IMR-90 (cell line): ENCODE data around the gene IRX3. TPM values are rescaled to one million over a fixed set of nuclear protein-coding genes. Genes with fewer than 3 reads are reported as not detected.

ENCODE experiments used
- ATAC-seq: fragments of 200-7000 bp; cut with Tn5 transposase; 2 replicates; pipeline ENCODE4 v1.9.1; 2020; ENCODE audit warnings: low read depth, mild to moderate bottlenecking, moderate library complexity
- BruUV-seq: library from RNA; stranded (reverse); fragments of 400-500 nt; replicated peaks from 2 replicates; lab custom pipeline; 2021; lab: Mats Ljungman, UMichigan
- CTCF ChIA-PET: fragments of 300-600 bp; formaldehyde crosslinking; extraction: SDS; loops from one replicate; lab custom pipeline; 2021; ENCODE audit warnings: antibody characterized with exemption; lab: Yijun Ruan, JAX
- POLR2A ChIA-PET: fragments of 300-600 bp; sonication (Branson Sonifier 250); formaldehyde crosslinking; loops from one replicate; lab custom pipeline; 2022; ENCODE audit warnings: antibody characterized with exemption; ENCODE audit not compliant: unreplicated experiment; lab: Charles Lee
- DNase-seq: peaks from one replicate; pipeline ENCODE4 v3.0.0; 2013
- H2AFZ ChIP-seq: replicated peaks from 2 replicates; pipeline ENCODE3; 2013; ENCODE audit warnings: low read length, mild to moderate bottlenecking; ENCODE audit not compliant: poor library complexity
- H2AK5ac ChIP-seq: 2 replicates; pipeline ENCODE4 v1.6.1; 2013; ENCODE audit warnings: low read depth, low read length, inconsistent platforms
- H2AK9ac ChIP-seq: replicated peaks from 2 replicates; pipeline ENCODE3; 2013; ENCODE audit warnings: mild to moderate bottlenecking, low read depth, low read length, moderate library complexity; ENCODE audit not compliant: poor library complexity
- H2BK120ac ChIP-seq: 2 replicates; pipeline ENCODE4 v1.6.1; 2013; ENCODE audit warnings: low read depth, low read length, inconsistent platforms
- H2BK15ac ChIP-seq: 3 replicates; pipeline ENCODE4 v1.6.1; 2013; ENCODE audit warnings: low read depth, low read length, inconsistent platforms
- H2BK20ac ChIP-seq: 2 replicates; pipeline ENCODE4 v1.6.1; 2013; ENCODE audit warnings: low read depth, mild to moderate bottlenecking, inconsistent platforms, low read length, moderate library complexity
- H2BK5ac ChIP-seq: 2 replicates; pipeline ENCODE4 v1.6.1; 2013; ENCODE audit warnings: mild to moderate bottlenecking, low read depth, low read length, inconsistent platforms; ENCODE audit not compliant: poor library complexity, severe bottlenecking
- H3K14ac ChIP-seq: replicated peaks from 2 replicates; pipeline ENCODE4 v1.6.1; 2013; ENCODE audit warnings: low read depth, low read length, inconsistent platforms
- H3K18ac ChIP-seq: 2 replicates; pipeline ENCODE4 v1.6.1; 2013; ENCODE audit warnings: low read depth, low read length, control low read depth
- H3K23ac ChIP-seq: 2 replicates; pipeline ENCODE4 v1.6.1; 2013; ENCODE audit warnings: low read depth, low read length, inconsistent platforms
- H3K27ac ChIP-seq: 2 replicates; pipeline ENCODE4 v1.5.1; 2013; ENCODE audit warnings: mild to moderate bottlenecking, control low read depth, low read length; ENCODE audit not compliant: insufficient read depth
- H3K27me3 ChIP-seq: 2 replicates; pipeline ENCODE4 v1.6.1; 2013; ENCODE audit warnings: low read length; ENCODE audit not compliant: control insufficient read depth, insufficient read depth
- H3K36me3 ChIP-seq: 2 replicates; pipeline ENCODE4 v1.6.1; 2013; ENCODE audit warnings: low read length, mixed read lengths; ENCODE audit not compliant: control insufficient read depth, insufficient read depth
- H3K4ac ChIP-seq: 2 replicates; pipeline ENCODE4 v1.6.1; 2013; ENCODE audit warnings: low read depth, low read length, inconsistent platforms
- H3K4me1 ChIP-seq: 2 replicates; pipeline ENCODE4 v1.6.1; 2013; ENCODE audit warnings: low read length, mixed read lengths; ENCODE audit not compliant: control insufficient read depth, insufficient read depth
- H3K4me2 ChIP-seq: 2 replicates; pipeline ENCODE4 v1.6.1; 2013; ENCODE audit warnings: low read depth, mild to moderate bottlenecking, control low read depth, low read length, moderate library complexity
- H3K4me3 ChIP-seq: 2 replicates; pipeline ENCODE4 v1.5.1; 2013; ENCODE audit warnings: low read depth, mild to moderate bottlenecking, control low read depth, low read length, moderate library complexity; ENCODE audit not compliant: insufficient read depth
- H3K56ac ChIP-seq: 2 replicates; pipeline ENCODE4 v1.6.1; 2013; ENCODE audit warnings: low read length, inconsistent platforms; ENCODE audit not compliant: insufficient read depth; ENCODE audit errors: extremely low read depth
- H3K79me1 ChIP-seq, 2 experiments: 2 replicates each; pipeline ENCODE4 v1.6.1; 2013; ENCODE audit warnings: low read length in 2 of 2, inconsistent platforms in 1 of 2, low read depth in 1 of 2
- H3K9ac ChIP-seq: 2 replicates; pipeline ENCODE4 v1.6.1; 2013; ENCODE audit warnings: low read depth, low read length, control low read depth
- H3K9me1 ChIP-seq: 2 replicates; pipeline ENCODE4 v1.6.1; 2013; ENCODE audit warnings: low read length, inconsistent platforms; ENCODE audit not compliant: insufficient read depth
- H3K9me3 ChIP-seq: 2 replicates; pipeline ENCODE4 v1.6.1; 2013; ENCODE audit warnings: low read length; ENCODE audit not compliant: control insufficient read depth, insufficient read depth
- H4K20me1 ChIP-seq: 2 replicates; pipeline ENCODE4 v1.6.1; 2013; ENCODE audit warnings: low read length, inconsistent platforms; ENCODE audit not compliant: insufficient read depth
- H4K5ac ChIP-seq: 2 replicates; pipeline ENCODE4 v1.6.1; 2013; ENCODE audit warnings: mild to moderate bottlenecking, low read depth, low read length, control low read depth
- H4K8ac ChIP-seq, 2 experiments: 2 replicates each; pipeline ENCODE4 v1.6.1; 2013; ENCODE audit warnings: low read depth in 2 of 2, low read length in 2 of 2, control low read depth in 1 of 2, inconsistent platforms in 1 of 2
- H4K91ac ChIP-seq: 2 replicates; pipeline ENCODE4 v1.6.1; 2013; ENCODE audit warnings: low read depth, low read length, inconsistent platforms; ENCODE audit not compliant: insufficient read depth
- CEBPB ChIP-seq: IDR thresholded peaks from 2 replicates; pipeline ENCODE4 v1.6.1; 2012; ENCODE audit warnings: low read depth, low read length, improper control_type of control experiment
- MAFK ChIP-seq: IDR thresholded peaks from 2 replicates; pipeline ENCODE4 v1.6.1; 2012; ENCODE audit warnings: low read depth, low read length, improper control_type of control experiment
- MXI1 ChIP-seq: IDR thresholded peaks from 2 replicates; pipeline ENCODE4 v1.6.1; 2012; ENCODE audit warnings: low read depth, mild to moderate bottlenecking, low read length, moderate library complexity, borderline replicate concordance
- NFE2L2 ChIP-seq: fragments of 150-350 bp; IDR thresholded peaks from 2 replicates; pipeline ENCODE4 v1.6.1; 2016; ENCODE audit warnings: low read depth, mild to moderate bottlenecking, low read length
- RCOR1 ChIP-seq: IDR thresholded peaks from 2 replicates; pipeline ENCODE4 v1.6.1; 2012; ENCODE audit warnings: mild to moderate bottlenecking, low read length, improper control_type of control experiment; ENCODE audit not compliant: insufficient replicate concordance
- WGBS, 2 experiments: methylation state at CpG; one replicate each; pipeline versions ENCODE4 v1.1.5 to v1.1.7; 2013; ENCODE audit warnings: missing lambda C conversion rate in 2 of 2; ENCODE audit not compliant: insufficient read length in 1 of 2; ENCODE audit errors: extremely low coverage in 2 of 2; 5-methylcytosine and 5-hydroxymethylcytosine counted together
- dilution Hi-C: fragments of 300-500 bp; cut with HindIII; formaldehyde crosslinking; loops from one replicate; pipeline ENCODE4 v1.14.3; 2018; ENCODE audit warnings: low sequenced_read_pairs; ENCODE audit not compliant: unreplicated experiment
- in situ Hi-C: fragments of 300-500 bp; cut with MboI; formaldehyde crosslinking; loops from 3 replicates; pipeline ENCODE4 v1.14.3; 2019; ENCODE audit warnings: low sequenced_read_pairs, inconsistent platforms, mixed read lengths
- intact Hi-C: fragments of 100-400 bp; cut with micrococcal nuclease; formaldehyde crosslinking; loops from 2 replicates; pipeline ENCODE4 v1.10.0; 2022
- polyA plus RNA-seq, 3 experiments: library from polyadenylated mRNA; depleted of rRNA; stranded (reverse); fragments of >200 nt; gene quantifications; 2 replicates each; pipeline ENCODE4 v1.2.3, GENCODE V29; 2012; ENCODE audit warnings: low replicate concordance in 1 of 3
- total RNA-seq: library from RNA; depleted of rRNA; stranded (reverse); fragments of >200 nt; gene quantifications from 2 replicates; pipeline ENCODE4 v1.2.3, GENCODE V29; 2012
- TF ChIP-seq, protein P1 (sequence below): fragments of 150-350 bp; IDR thresholded peaks from 2 replicates; pipeline ENCODE4 v1.6.1; 2017; ENCODE audit warnings: mild to moderate bottlenecking, antibody characterized with exemption, low read length, low read depth

The IRX3 gene
- total and polyA plus RNA-seq, 2 of the 4 experiments (the other 2 are of a cell fraction), result not detected

DNA sequence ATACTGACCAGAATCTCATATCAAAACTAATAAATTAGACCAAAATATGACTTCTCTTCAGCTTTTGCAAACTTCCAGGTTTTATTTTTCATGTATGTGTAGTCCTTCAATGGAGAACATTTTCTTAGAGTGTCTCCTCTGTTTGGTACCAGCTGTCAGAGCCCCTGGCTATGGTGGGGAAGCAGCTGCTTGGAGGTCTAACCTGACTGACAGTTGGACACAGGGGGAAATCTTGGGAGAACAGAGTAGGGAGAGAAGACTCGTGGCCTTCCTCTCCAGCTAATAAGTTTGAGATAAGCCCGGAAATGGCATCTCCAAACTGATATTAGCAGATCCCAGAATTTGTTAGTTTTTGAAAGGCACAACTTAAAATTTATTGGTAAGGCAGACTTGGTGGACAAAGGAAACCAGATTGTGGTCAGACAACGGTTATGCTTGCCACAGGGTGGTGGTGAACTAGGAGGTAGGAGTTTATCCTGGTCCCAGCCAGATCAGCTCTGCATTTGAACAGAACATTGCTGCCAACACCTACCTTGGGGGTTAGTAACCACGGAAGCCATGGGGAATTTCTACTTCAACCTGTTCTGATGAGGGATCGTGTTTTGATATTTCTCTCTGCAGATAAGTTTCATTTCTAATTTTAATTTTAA lies 39.2 kb upstream of the IRX3 start:
- no peaks in the 10 kb centered on the region for H3K79me1 ChIP-seq
- H2BK20ac ChIP-seq, result no peak overlapping the region
- BruUV-seq, result no TSS peak
- no peak overlapping the region for H2BK120ac ChIP-seq
- DNase-seq (no peak), ATAC-seq (no peak)
- no peaks in the 10 kb centered on the region for H3K4me1 ChIP-seq
- H4K8ac ChIP-seq, result no peak overlapping the region
- H2AK9ac ChIP-seq, result no peak overlapping the region
- intact Hi-C loops, result no loop called here
- no peak overlapping the region for H3K9ac ChIP-seq
- no CpG with 5 or more reads among the region's 5 CpGs for WGBS, 2 experiments
- no peaks in the 10 kb centered on the region for H3K36me3 ChIP-seq
- H3K4ac ChIP-seq, result no peak overlapping the region
- CTCF ChIA-PET, result no interaction called here
- in situ Hi-C loops, result no loop called here
- H3K27ac ChIP-seq, result no peak overlapping the region
- dilution Hi-C loops, result no loop called here
- TF ChIP-seq MAFK, result no peak
- TF ChIP-seq, protein P1, sequence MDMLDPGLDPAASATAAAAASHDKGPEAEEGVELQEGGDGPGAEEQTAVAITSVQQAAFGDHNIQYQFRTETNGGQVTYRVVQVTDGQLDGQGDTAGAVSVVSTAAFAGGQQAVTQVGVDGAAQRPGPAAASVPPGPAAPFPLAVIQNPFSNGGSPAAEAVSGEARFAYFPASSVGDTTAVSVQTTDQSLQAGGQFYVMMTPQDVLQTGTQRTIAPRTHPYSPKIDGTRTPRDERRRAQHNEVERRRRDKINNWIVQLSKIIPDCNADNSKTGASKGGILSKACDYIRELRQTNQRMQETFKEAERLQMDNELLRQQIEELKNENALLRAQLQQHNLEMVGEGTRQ, result no peak
- TF ChIP-seq MXI1, result no peak
- no peak for TF ChIP-seq CEBPB
- TF ChIP-seq NFE2L2, result no peak
- TF ChIP-seq RCOR1, result no peak
- H3K4me2 ChIP-seq, result no peak overlapping the region
- H3K18ac ChIP-seq, result no peak overlapping the region
- no peak overlapping the region for H2BK5ac ChIP-seq
- H4K91ac ChIP-seq, result no peak overlapping the region
- no peak overlapping the region for H2AK5ac ChIP-seq
- no peaks in the 10 kb centered on the region for H4K20me1 ChIP-seq
- H3K14ac ChIP-seq, result no peak overlapping the region
- H3K9me3 ChIP-seq, result no peaks in the 10 kb centered on the region
- no peak overlapping the region for H2AFZ ChIP-seq
- H3K27me3 ChIP-seq, result peaks cover 5% of the 10 kb centered on the region; the same call in 1 of the 2 replicates
- H3K4me3 ChIP-seq, result no peak overlapping the region
- H4K5ac ChIP-seq, result no peak overlapping the region
- H3K9me1 ChIP-seq, result no peaks in the 10 kb centered on the region
- POLR2A ChIA-PET, result no interaction called here
- H2BK15ac ChIP-seq, result no peak overlapping the region
- H3K23ac ChIP-seq, result no peak overlapping the region
- no peak overlapping the region for H3K56ac ChIP-seq
